DMS79 (cell line): ENCODE results near the gene PALD1.
A peak's percentile ranks its signal among the peaks of the same experiment; 100 is the strongest.

Experiments used
- DNase-seq: peaks from one replicate; lab custom pipeline; 2025; lab: John Stamatoyannopoulos, UW

Gene PALD1

GRCh38 chr10:70478191-70479164, at the start of gene PALD1:
Gene PALD1, plus strand, starts transcription at chr10:70478767. Its CDS starts 47,185 bp downstream, at chr10:70525952.
- DNase-seq, result no peak

GRCh38 chr10:70430493-70431445, 47.8 kb upstream of the PALD1 start:
- DNase-seq, result no peak

- no peak for DNase-seq
Observed at GRCh38 chr10:70432101-70432500, 46.5 kb upstream of the PALD1 start.

GRCh38 chr10:70432561-70433263, 45.9 kb upstream of the PALD1 start:
- no peak for DNase-seq

- no peak for DNase-seq
Observed at GRCh38 chr10:70433581-70434280, 44.8 kb upstream of the PALD1 start.

- no peak for DNase-seq
Observed at GRCh38 chr10:70435241-70436085, 43.1 kb upstream of the PALD1 start.

- DNase-seq, result no peak
Observed at GRCh38 chr10:70437721-70438120, 40.8 kb upstream of the PALD1 start.

GRCh38 chr10:70440296-70441160, 38.0 kb upstream of the PALD1 start:
- DNase-seq, result no peak

GRCh38 chr10:70441161-70441894, 37.2 kb upstream of the PALD1 start, which contains the start of gene NODAL:
Gene NODAL, minus strand, starts transcription at chr10:70441681. Its CDS starts 14 bp downstream, at chr10:70441667.
- DNase-seq, result no peak

GRCh38 chr10:70441895-70442309, 36.7 kb upstream of the PALD1 start:
- peak; percentile 15 for DNase-seq

GRCh38 chr10:70442332-70442988, 36.1 kb upstream of the PALD1 start:
- DNase-seq, result no peak

GRCh38 chr10:70444744-70445143, 33.8 kb upstream of the PALD1 start:
- DNase-seq, result no peak

GRCh38 chr10:70445718-70446657, 32.6 kb upstream of the PALD1 start:
- DNase-seq, result no peak

- no peak for DNase-seq
Observed at GRCh38 chr10:70448236-70448635, 30.3 kb upstream of the PALD1 start.

GRCh38 chr10:70455213-70455630, 23.3 kb upstream of the PALD1 start:
- no peak for DNase-seq

- DNase-seq, result no peak
Observed at GRCh38 chr10:70456164-70456563, 22.4 kb upstream of the PALD1 start.
